Mucosa of descending colon (tissue), 3 donors: ENCODE results near the gene PHF2. TPM values are rescaled to one million over a fixed set of nuclear protein-coding genes. Genes with fewer than 3 reads are reported as not detected.
A peak's percentile ranks its signal among the peaks of the same experiment; 100 is the strongest.

Source experiments
- ATAC-seq: fragments of 200-7000 bp; cut with Tn5 transposase; one replicate; pipeline ENCODE4 v1.9.1; 2020; ENCODE audit warnings: mild to moderate bottlenecking, moderate library complexity
- DNase-seq, 3 donors: peaks; one replicate each; pipeline ENCODE4 v3.0.0-alpha.2; 2020
- H3K36me3 ChIP-seq: fragments of 200-600 bp; one replicate; pipeline ENCODE4 v1.8.0; 2021; ENCODE audit warnings: low read depth, mild to moderate bottlenecking
- H3K4me1 ChIP-seq: fragments of 200-600 bp; one replicate; pipeline ENCODE4 v1.8.0; 2021; ENCODE audit warnings: low read depth, mild to moderate bottlenecking
- H3K4me3 ChIP-seq: fragments of 200-600 bp; one replicate; pipeline ENCODE4 v1.8.0; 2021; ENCODE audit warnings: mild to moderate bottlenecking
- H3K9me3 ChIP-seq: fragments of 200-600 bp; one replicate; pipeline ENCODE4 v1.8.0; 2021; ENCODE audit warnings: mild to moderate bottlenecking
- CTCF ChIP-seq: fragments of 200-600 bp; IDR thresholded peaks from one replicate; pipeline ENCODE4 v1.8.0; 2022; ENCODE audit warnings: antibody characterized with exemption, mild to moderate bottlenecking
- intact Hi-C, 2 donors: fragments of 100-400 bp; cut with DNase I in 1 of 2; cut with micrococcal nuclease in 1 of 2; formaldehyde crosslinking; loops; one replicate each; pipeline versions ENCODE4 v1.11.0 to v1.11.1; 2022; cut with DNase I, micrococcal nuclease
- total RNA-seq, 3 donors: library from RNA; stranded (reverse); fragmentation: NEBNext Ultra II Directional in 2 of 3; extraction: Animal tissue kit (Norgen Biotek cat#: 25700) in 2 of 3; gene quantifications; one replicate each; pipeline versions ENCODE4 v1.2.1 to v1.2.4, GENCODE V29; 2021 to 2023
- donor health status: DM: no; HTN: no; CAD: no; lungs with moderate emphysema.
- donor health status: DM: no; HTN: no; CAD: no.
- donor health status: DM: no; HTN: yes; CAD: no.

Gene PHF2
- total RNA-seq, 3 donors from 2014 or later, result 19.1 to 42.9 (median 21.7) TPM

- ATAC-seq (no peak), DNase-seq (peak in 2 of 3 donors; percentile 16 to 37)
- intact Hi-C loops, result no loop called here
- H3K9me3 ChIP-seq, result no peaks in the 10 kb centered on the region
- no peak overlapping the region for H3K4me3 ChIP-seq
- H3K36me3 ChIP-seq, result no peaks in the 10 kb centered on the region
- no peak for TF ChIP-seq CTCF
- H3K4me1 ChIP-seq, result no peaks in the 10 kb centered on the region
Measured at GRCh38 chr9:93655621-93656425, 79.4 kb downstream of the PHF2 start.

GRCh38 chr9:93656426-93657239, 80.2 kb downstream of the PHF2 start:
- no peak overlapping the region for H3K4me3 ChIP-seq
- ATAC-seq (no peak), DNase-seq (peak in 2 of 3 donors; percentile 6 to 23)
- H3K36me3 ChIP-seq, result no peaks in the 10 kb centered on the region
- intact Hi-C loops, result no loop called here
- H3K9me3 ChIP-seq, result no peaks in the 10 kb centered on the region
- H3K4me1 ChIP-seq, result no peaks in the 10 kb centered on the region
- TF ChIP-seq CTCF, result no peak

- ATAC-seq, result no peak
- H3K9me3 ChIP-seq, result no peaks in the 10 kb centered on the region
- no peaks in the 10 kb centered on the region for H3K36me3 ChIP-seq
- intact Hi-C loops, result no loop called here
- peak in 2 of 3 donors; percentile 14 to 36 for DNase-seq
- no peak for TF ChIP-seq CTCF
- H3K4me3 ChIP-seq, result no peak overlapping the region
- no peaks in the 10 kb centered on the region for H3K4me1 ChIP-seq
Measured at GRCh38 chr9:93657331-93658111, 81.1 kb downstream of the PHF2 start.

GRCh38 chr9:93658184-93658925, 82.0 kb downstream of the PHF2 start:
- DNase-seq (peak in 2 of 3 donors; percentile 14 to 29), ATAC-seq (no peak)
- intact Hi-C loops, result no loop called here
- no peak for TF ChIP-seq CTCF
- Histone ChIP-seq H3K36me3 (no peaks in the 10 kb centered on the region), H3K9me3 (no peaks in the 10 kb centered on the region), H3K4me1 (no peaks in the 10 kb centered on the region), H3K4me3 (no peak overlapping the region)
